HUES48 (cell line): ENCODE measurements around the gene TCHP.

Source experiments
- H3K27ac ChIP-seq: one replicate; pipeline ENCODE4 v1.7.0; 2013; ENCODE audit warnings: low read depth, low read length, inconsistent platforms
- H3K27me3 ChIP-seq: 2 replicates; pipeline ENCODE4 v1.6.1; 2013; ENCODE audit warnings: mild to moderate bottlenecking, low read length; ENCODE audit not compliant: control insufficient read depth, insufficient read depth
- H3K36me3 ChIP-seq: 2 replicates; pipeline ENCODE4 v1.6.1; 2013; ENCODE audit warnings: low read length; ENCODE audit not compliant: control insufficient read depth, insufficient read depth
- H3K4me1 ChIP-seq: 2 replicates; pipeline ENCODE4 v1.6.1; 2013; ENCODE audit warnings: mild to moderate bottlenecking, low read length; ENCODE audit not compliant: control insufficient read depth, insufficient read depth
- H3K4me3 ChIP-seq: 2 replicates; pipeline ENCODE4 v1.5.1; 2013; ENCODE audit warnings: mild to moderate bottlenecking, low read depth, low read length
- H3K9ac ChIP-seq: 2 replicates; pipeline ENCODE4 v1.6.1; 2013; ENCODE audit warnings: mild to moderate bottlenecking, low read depth, low read length, moderate library complexity
- H3K9me3 ChIP-seq: 2 replicates; pipeline ENCODE4 v1.6.1; 2013; ENCODE audit warnings: low read length; ENCODE audit not compliant: control insufficient read depth, insufficient read depth

The TCHP gene

GRCh38 chr12:109912855-109913321 lies 12.8 kb downstream of the TCHP start:
- Histone ChIP-seq H3K27ac (no peak overlapping the region), H3K36me3 (peaks cover 15% of the 10 kb centered on the region; the same call in 1 of the 2 replicates), H3K27me3 (0 out of 2 replicates have a peak, but pooled peaks cover 7% of the 10 kb centered on the region), H3K9ac (no peak overlapping the region), H3K4me1 (no peaks in the 10 kb centered on the region), H3K4me3 (no peak overlapping the region), H3K9me3 (no peaks in the 10 kb centered on the region)

GRCh38 chr12:109914461-109914860 lies 14.4 kb downstream of the TCHP start:
- Histone ChIP-seq H3K4me1 (no peaks in the 10 kb centered on the region), H3K36me3 (peaks cover 9% of the 10 kb centered on the region; the same call in 1 of the 2 replicates), H3K27me3 (no peaks in the 10 kb centered on the region), H3K9me3 (no peaks in the 10 kb centered on the region), H3K4me3 (no peak overlapping the region), H3K9ac (no peak overlapping the region), H3K27ac (no peak overlapping the region)

GRCh38 chr12:109915171-109916040 lies 15.3 kb downstream of the TCHP start:
- H3K36me3 ChIP-seq = peaks cover 9% of the 10 kb centered on the region; the same call in 1 of the 2 replicates
- H3K4me1 ChIP-seq = no peaks in the 10 kb centered on the region
- H3K27ac ChIP-seq = no peak overlapping the region
- no peak overlapping the region for H3K4me3 ChIP-seq
- no peaks in the 10 kb centered on the region for H3K27me3 ChIP-seq
- H3K9me3 ChIP-seq = no peaks in the 10 kb centered on the region
- no peak overlapping the region for H3K9ac ChIP-seq

- H3K4me3 ChIP-seq = no peak overlapping the region
- no peaks in the 10 kb centered on the region for H3K4me1 ChIP-seq
- H3K27me3 ChIP-seq = no peaks in the 10 kb centered on the region
- no peaks in the 10 kb centered on the region for H3K9me3 ChIP-seq
- no peak overlapping the region for H3K9ac ChIP-seq
- peaks cover 9% of the 10 kb centered on the region; the same call in 1 of the 2 replicates for H3K36me3 ChIP-seq
- no peak overlapping the region for H3K27ac ChIP-seq
Observed at GRCh38 chr12:109916045-109916444, 16.0 kb downstream of the TCHP start.

- Histone ChIP-seq H3K27ac (no peak overlapping the region), H3K9ac (no peak overlapping the region), H3K9me3 (no peaks in the 10 kb centered on the region), H3K27me3 (no peaks in the 10 kb centered on the region), H3K4me1 (no peaks in the 10 kb centered on the region), H3K4me3 (no peak overlapping the region), H3K36me3 (peaks cover 9% of the 10 kb centered on the region; the same call in 1 of the 2 replicates)
Observed at GRCh38 chr12:109919456-109919855, 19.4 kb downstream of the TCHP start.

GRCh38 chr12:109920261-109920780 lies 20.2 kb downstream of the TCHP start:
- Histone ChIP-seq H3K27ac (no peak overlapping the region), H3K27me3 (no peaks in the 10 kb centered on the region), H3K9ac (no peak overlapping the region), H3K9me3 (no peaks in the 10 kb centered on the region), H3K36me3 (peaks cover 4% of the 10 kb centered on the region; the same call in 1 of the 2 replicates), H3K4me3 (no peak overlapping the region), H3K4me1 (no peaks in the 10 kb centered on the region)

GRCh38 chr12:109921982-109922381 lies 21.9 kb downstream of the TCHP start:
- no peaks in the 10 kb centered on the region for H3K4me1 ChIP-seq
- no peak overlapping the region for H3K27ac ChIP-seq
- no peaks in the 10 kb centered on the region for H3K36me3 ChIP-seq
- H3K9me3 ChIP-seq = no peaks in the 10 kb centered on the region
- H3K9ac ChIP-seq = no peak overlapping the region
- H3K27me3 ChIP-seq = no peaks in the 10 kb centered on the region
- H3K4me3 ChIP-seq = no peak overlapping the region

- Histone ChIP-seq H3K36me3 (no peaks in the 10 kb centered on the region), H3K4me3 (no peak overlapping the region), H3K27ac (no peak overlapping the region), H3K9me3 (no peaks in the 10 kb centered on the region), H3K27me3 (no peaks in the 10 kb centered on the region), H3K9ac (no peak overlapping the region), H3K4me1 (no peaks in the 10 kb centered on the region)
Observed at GRCh38 chr12:109923038-109923437, 23.0 kb downstream of the TCHP start.

- H3K27ac ChIP-seq = no peak overlapping the region
- H3K9ac ChIP-seq = no peak overlapping the region
- no peaks in the 10 kb centered on the region for H3K4me1 ChIP-seq
- H3K9me3 ChIP-seq = no peaks in the 10 kb centered on the region
- H3K4me3 ChIP-seq = no peak overlapping the region
- no peaks in the 10 kb centered on the region for H3K36me3 ChIP-seq
- no peaks in the 10 kb centered on the region for H3K27me3 ChIP-seq
Observed at GRCh38 chr12:109923481-109924245, 23.6 kb downstream of the TCHP start.

GRCh38 chr12:109925185-109925840 lies 25.2 kb downstream of the TCHP start:
- H3K9me3 ChIP-seq = no peaks in the 10 kb centered on the region
- no peak overlapping the region for H3K4me3 ChIP-seq
- H3K9ac ChIP-seq = no peak overlapping the region
- no peaks in the 10 kb centered on the region for H3K27me3 ChIP-seq
- H3K36me3 ChIP-seq = 0 out of 2 replicates have a peak, but pooled peaks cover under 1% of the 10 kb centered on the region
- no peak overlapping the region for H3K27ac ChIP-seq
- H3K4me1 ChIP-seq = no peaks in the 10 kb centered on the region
